ENCODE data around the gene WDR90. TPM values are rescaled to one million over a fixed set of nuclear protein-coding genes. Genes with fewer than 3 reads are reported as not detected.
A peak's percentile ranks its signal among the peaks of the same experiment; 100 is the strongest.

WDR90 gene
- total RNA-seq, 1 donor from 2014 or later: 9.3 TPM

GRCh38 chr16:674214-674881, 25.2 kb downstream of the WDR90 start:
- DNase-seq (ENCODE audit: low spot score): no peak
- Mint-ChIP-seq H3K36me3 (no peaks in the 10 kb centered on the region), H3K9me3 (no peaks in the 10 kb centered on the region), H3K27ac (no peak overlapping the region), H3K27me3 (ENCODE audit: insufficient read depth, low read depth) (peaks cover 2% of the 10 kb centered on the region), H3K4me3 (no peak overlapping the region), H3K4me1 (peaks cover 3% of the 10 kb centered on the region)
- Histone ChIP-seq H4K20me1 (ENCODE audit: low read depth) (peaks cover 30% of the 10 kb centered on the region), H3K27ac (no peak overlapping the region), H3K9ac (no peak overlapping the region), H3F3A (ENCODE audit: low read depth) (peaks cover 34% of the 10 kb centered on the region), H3K4me1 (peaks cover 7% of the 10 kb centered on the region), H2AFZ (replicated peaks) (no peak overlapping the region), H3K9me3 (ENCODE audit: low read depth) (no peaks in the 10 kb centered on the region), H3K36me3 (no peaks in the 10 kb centered on the region), H3K4me2 (peak overlapping the region; percentile 81), H3K27me3 (peaks cover 17% of the 10 kb centered on the region), H3K4me3 (no peak overlapping the region), H3K79me2 (ENCODE audit: low read depth) (peaks cover 1% of the 10 kb centered on the region)
- no peak for TF ChIP-seq CTCF (IDR thresholded peaks at IDR 0.05)
- no peak for TF ChIP-seq EZH2phosphoT487 (IDR thresholded peaks at IDR 0.05)
- no peak for TF ChIP-seq EZH2 (IDR thresholded peaks at IDR 0.05)

- Histone ChIP-seq H3K9ac (no peak within 1 kb of the TSS), H3K27me3 (peaks cover 17% of the 10 kb centered on the region), H3K79me2 (ENCODE audit: low read depth) (no peaks in the 10 kb centered on the region), H3K36me3 (no peaks in the 10 kb centered on the region), H3K4me1 (peaks cover 7% of the 10 kb centered on the region), H3F3A (ENCODE audit: low read depth) (peaks cover 39% of the 10 kb centered on the region), H3K27ac (no peak within 1 kb of the TSS), H3K4me2 (peak within 1 kb of the TSS; percentile 81), H3K4me3 (peak within 1 kb of the TSS; percentile 50), H3K9me3 (ENCODE audit: low read depth) (no peaks in the 10 kb centered on the region), H2AFZ (replicated peaks) (no peak within 1 kb of the TSS), H4K20me1 (ENCODE audit: low read depth) (peaks cover 22% of the 10 kb centered on the region)
- DNase-seq (ENCODE audit: low spot score): peak; percentile 61
- Mint-ChIP-seq H3K4me1 (peaks cover 3% of the 10 kb centered on the region), H3K27ac (no peak within 1 kb of the TSS), H3K4me3 (peak within 1 kb of the TSS; percentile 74), H3K36me3 (no peaks in the 10 kb centered on the region), H3K27me3 (ENCODE audit: insufficient read depth, low read depth) (peaks cover 2% of the 10 kb centered on the region), H3K9me3 (no peaks in the 10 kb centered on the region)
- no peak for TF ChIP-seq CTCF (IDR thresholded peaks at IDR 0.05)
- TF ChIP-seq EZH2phosphoT487 (IDR thresholded peaks at IDR 0.05): no peak
- no peak for TF ChIP-seq EZH2 (IDR thresholded peaks at IDR 0.05)
Measured at GRCh38 chr16:674968-675883, 26.1 kb downstream of the WDR90 start, which contains the start of gene RHBDL1. Gene RHBDL1, plus strand, starts transcription at chr16:675671. Its CDS starts 120 bp downstream, at chr16:675791.

GRCh38 chr16:675884-676564, 26.9 kb downstream of the WDR90 start:
- Mint-ChIP-seq H3K36me3 (no peaks in the 10 kb centered on the region), H3K4me3 (no peak overlapping the region), H3K4me1 (peaks cover 5% of the 10 kb centered on the region), H3K27ac (no peak overlapping the region), H3K9me3 (no peaks in the 10 kb centered on the region), H3K27me3 (ENCODE audit: insufficient read depth, low read depth) (peaks cover 2% of the 10 kb centered on the region)
- Histone ChIP-seq H4K20me1 (ENCODE audit: low read depth) (peaks cover 26% of the 10 kb centered on the region), H3K27ac (no peak overlapping the region), H3K79me2 (ENCODE audit: low read depth) (peaks cover 4% of the 10 kb centered on the region), H3F3A (ENCODE audit: low read depth) (peaks cover 45% of the 10 kb centered on the region), H3K4me2 (peak overlapping the region; percentile 81), H3K9ac (no peak overlapping the region), H3K9me3 (ENCODE audit: low read depth) (no peaks in the 10 kb centered on the region), H3K36me3 (no peaks in the 10 kb centered on the region), H3K27me3 (peaks cover 17% of the 10 kb centered on the region), H3K4me3 (peak overlapping the region; percentile 50), H3K4me1 (peaks cover 7% of the 10 kb centered on the region), H2AFZ (replicated peaks) (no peak overlapping the region)
- no peak for DNase-seq (ENCODE audit: low spot score)
- no peak for TF ChIP-seq EZH2phosphoT487 (IDR thresholded peaks at IDR 0.05)
- no peak for TF ChIP-seq CTCF (IDR thresholded peaks at IDR 0.05)
- TF ChIP-seq EZH2 (IDR thresholded peaks at IDR 0.05): no peak
